ENCODE data around the gene B4GALNT3.

Gene B4GALNT3

GRCh38 chr12:559208-559905 is 99.6 kb downstream of the B4GALNT3 start:
- no peak for DNase-seq (ENCODE audit: low read depth in 2 of 2)

GRCh38 chr12:559906-560455 is 100.2 kb downstream of the B4GALNT3 start:
- no peak for DNase-seq (ENCODE audit: low read depth in 2 of 2)

- no peak for DNase-seq (ENCODE audit: low read depth in 2 of 2)
Observed at GRCh38 chr12:560691-561390, 101.1 kb downstream of the B4GALNT3 start.

- DNase-seq (ENCODE audit: low read depth in 2 of 2), result no peak
Observed at GRCh38 chr12:561391-561705, 101.6 kb downstream of the B4GALNT3 start.

- DNase-seq (ENCODE audit: low read depth in 2 of 2), result no peak
Observed at GRCh38 chr12:561908-562593, 102.3 kb downstream of the B4GALNT3 start.

- DNase-seq (ENCODE audit: low read depth in 2 of 2), result no peak
Observed at GRCh38 chr12:562634-563033, 102.9 kb downstream of the B4GALNT3 start.

GRCh38 chr12:563250-563781 is 103.6 kb downstream of the B4GALNT3 start:
- DNase-seq (ENCODE audit: low read depth in 2 of 2), result no peak

- DNase-seq (ENCODE audit: low read depth in 2 of 2), result no peak
Observed at GRCh38 chr12:563787-564298, 104.1 kb downstream of the B4GALNT3 start.

GRCh38 chr12:565161-565560 is 105.4 kb downstream of the B4GALNT3 start:
- DNase-seq (ENCODE audit: low read depth in 2 of 2), result no peak

- no peak for DNase-seq (ENCODE audit: low read depth in 2 of 2)
Observed at GRCh38 chr12:565589-566105, 105.9 kb downstream of the B4GALNT3 start.

GRCh38 chr12:568486-568885 is 108.7 kb downstream of the B4GALNT3 start:
- no peak for DNase-seq (ENCODE audit: low read depth in 2 of 2)

- DNase-seq (ENCODE audit: low read depth in 2 of 2), result no peak
Observed at GRCh38 chr12:569091-569676, 109.4 kb downstream of the B4GALNT3 start.

- peak; percentile 82 to 83 for DNase-seq (ENCODE audit: low read depth in 2 of 2)
Observed at GRCh38 chr12:569803-570434, 110.2 kb downstream of the B4GALNT3 start.

GRCh38 chr12:570435-570920 is 110.7 kb downstream of the B4GALNT3 start:
- no peak for DNase-seq (ENCODE audit: low read depth in 2 of 2)

GRCh38 chr12:570921-571794 is 111.4 kb downstream of the B4GALNT3 start:
- DNase-seq (ENCODE audit: low read depth in 2 of 2), result no peak

GRCh38 chr12:571795-572531 is 112.2 kb downstream of the B4GALNT3 start:
- DNase-seq (ENCODE audit: low read depth in 2 of 2), result no peak

- no peak for DNase-seq (ENCODE audit: low read depth in 2 of 2)
Observed at GRCh38 chr12:572532-572899, 112.8 kb downstream of the B4GALNT3 start.

GRCh38 chr12:573232-573631 is 113.5 kb downstream of the B4GALNT3 start:
- no peak for DNase-seq (ENCODE audit: low read depth in 2 of 2)

- no peak for DNase-seq (ENCODE audit: low read depth in 2 of 2)
Observed at GRCh38 chr12:574475-575128, 114.9 kb downstream of the B4GALNT3 start.

All from stimulated activated CD8-positive, alpha-beta memory T cell treated with anti-CD3 and anti-CD28 coated beads, Interleukin-2, amount 100 ng/mL, for 48 hours (primary cell).